ENCODE results near the gene SLC12A8.

DNA sequence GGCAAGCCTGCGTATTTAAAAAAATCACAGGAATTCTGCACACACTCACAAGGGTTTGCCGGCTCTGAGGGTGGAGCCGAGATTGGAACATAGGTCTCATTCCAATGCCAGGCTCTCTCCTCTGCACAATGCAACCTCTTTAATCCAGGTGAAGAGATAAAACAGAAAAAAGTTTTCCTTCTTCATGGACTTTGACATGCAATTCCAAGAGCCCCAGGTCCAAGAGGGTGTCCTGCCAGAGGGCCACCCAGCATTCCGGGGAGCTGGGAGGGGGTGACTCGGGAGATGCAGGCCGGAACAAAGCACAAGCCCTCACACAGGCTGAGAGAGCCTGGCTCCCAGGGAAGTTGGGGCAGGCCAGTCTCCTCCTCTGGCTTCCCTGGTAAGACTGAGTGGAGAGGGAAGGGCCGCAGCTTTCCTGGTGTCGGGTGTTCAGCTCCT, 6.7 kb upstream of the SLC12A8 start:
- TF ChIP-seq, protein P1, sequence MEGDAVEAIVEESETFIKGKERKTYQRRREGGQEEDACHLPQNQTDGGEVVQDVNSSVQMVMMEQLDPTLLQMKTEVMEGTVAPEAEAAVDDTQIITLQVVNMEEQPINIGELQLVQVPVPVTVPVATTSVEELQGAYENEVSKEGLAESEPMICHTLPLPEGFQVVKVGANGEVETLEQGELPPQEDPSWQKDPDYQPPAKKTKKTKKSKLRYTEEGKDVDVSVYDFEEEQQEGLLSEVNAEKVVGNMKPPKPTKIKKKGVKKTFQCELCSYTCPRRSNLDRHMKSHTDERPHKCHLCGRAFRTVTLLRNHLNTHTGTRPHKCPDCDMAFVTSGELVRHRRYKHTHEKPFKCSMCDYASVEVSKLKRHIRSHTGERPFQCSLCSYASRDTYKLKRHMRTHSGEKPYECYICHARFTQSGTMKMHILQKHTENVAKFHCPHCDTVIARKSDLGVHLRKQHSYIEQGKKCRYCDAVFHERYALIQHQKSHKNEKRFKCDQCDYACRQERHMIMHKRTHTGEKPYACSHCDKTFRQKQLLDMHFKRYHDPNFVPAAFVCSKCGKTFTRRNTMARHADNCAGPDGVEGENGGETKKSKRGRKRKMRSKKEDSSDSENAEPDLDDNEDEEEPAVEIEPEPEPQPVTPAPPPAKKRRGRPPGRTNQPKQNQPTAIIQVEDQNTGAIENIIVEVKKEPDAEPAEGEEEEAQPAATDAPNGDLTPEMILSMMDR (IDR thresholded peaks at IDR 0.05) = no peak
- TF ChIP-seq EZH2phosphoT487 (IDR thresholded peaks at IDR 0.05) = no peak
